HUDEP-2 (cell line): ENCODE data around the gene TMEM121.
"Not testable (repeated sequence)": the region's sequence is repeated elsewhere in the genome, so short reads cannot be mapped to it uniquely, and the experiment has no call there.

Experiments used
- DNase-seq, 76 experiments: peaks; one replicate each; lab custom pipeline; 2025; ENCODE audit not compliant: unreplicated experiment in 76 of 76; lab: John Stamatoyannopoulos, UW

The TMEM121 gene

GRCh38 chr14:105566248-105567163, 40.1 kb downstream of the TMEM121 start:
- not testable (repeated sequence) for DNase-seq

DNA sequence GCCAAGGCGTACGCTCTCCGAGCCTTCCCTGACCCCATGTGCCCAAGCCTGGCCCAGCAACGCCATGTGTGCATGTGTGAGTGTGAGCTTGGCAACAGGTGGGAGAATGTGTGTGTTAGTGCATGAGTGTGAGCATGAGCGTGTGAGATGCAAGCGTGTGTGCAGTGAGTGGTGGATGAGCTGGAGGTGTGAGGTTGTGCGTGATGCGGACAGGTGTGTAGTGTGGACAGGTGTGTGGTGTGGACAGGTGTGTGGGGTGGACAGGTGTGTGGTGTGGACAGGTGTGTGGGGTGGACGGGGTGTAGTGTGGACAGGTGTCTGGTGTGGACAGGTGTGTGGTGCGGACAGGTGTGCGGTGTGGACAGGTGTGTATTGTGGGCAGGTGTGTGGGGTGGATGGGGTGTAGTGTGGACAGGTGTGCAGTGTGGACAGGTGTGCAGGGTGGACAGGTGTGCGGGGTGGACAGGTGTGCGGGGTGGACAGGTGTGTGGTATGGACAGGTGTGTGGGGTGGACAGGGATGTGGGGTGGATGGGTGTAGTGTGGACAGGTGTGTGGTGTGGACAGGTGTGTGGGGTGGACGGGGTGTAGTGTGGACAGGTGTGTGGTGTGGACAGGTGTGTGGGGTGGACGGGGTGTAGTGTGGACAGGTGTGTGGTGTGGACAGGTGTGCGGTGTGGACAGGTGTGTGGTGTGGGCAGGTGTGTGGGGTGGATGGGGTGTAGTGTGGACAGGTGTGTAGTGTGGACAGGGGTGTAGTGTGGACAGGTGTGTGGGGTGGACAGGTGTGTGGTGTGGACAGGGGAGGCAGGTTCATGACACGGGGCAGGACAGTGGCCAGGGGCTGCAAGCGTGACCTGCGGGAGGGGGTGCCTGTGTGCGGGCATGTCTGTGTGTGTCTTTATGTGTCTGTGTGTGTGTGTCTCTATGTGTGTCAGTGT, 41.1 kb downstream of the TMEM121 start:
- not testable (repeated sequence) for DNase-seq

GRCh38 chr14:105568140-105568843, 41.9 kb downstream of the TMEM121 start:
- not testable (repeated sequence) for DNase-seq

GRCh38 chr14:105568859-105569766, 42.7 kb downstream of the TMEM121 start:
- no peak for DNase-seq

- no peak for DNase-seq
Measured at GRCh38 chr14:105570482-105570881, 44.1 kb downstream of the TMEM121 start.

- DNase-seq, result not testable (repeated sequence)
Measured at GRCh38 chr14:105571181-105571951, 45.0 kb downstream of the TMEM121 start.

- DNase-seq, result not testable (repeated sequence)
Measured at GRCh38 chr14:105572063-105572462, 45.7 kb downstream of the TMEM121 start.

DNA sequence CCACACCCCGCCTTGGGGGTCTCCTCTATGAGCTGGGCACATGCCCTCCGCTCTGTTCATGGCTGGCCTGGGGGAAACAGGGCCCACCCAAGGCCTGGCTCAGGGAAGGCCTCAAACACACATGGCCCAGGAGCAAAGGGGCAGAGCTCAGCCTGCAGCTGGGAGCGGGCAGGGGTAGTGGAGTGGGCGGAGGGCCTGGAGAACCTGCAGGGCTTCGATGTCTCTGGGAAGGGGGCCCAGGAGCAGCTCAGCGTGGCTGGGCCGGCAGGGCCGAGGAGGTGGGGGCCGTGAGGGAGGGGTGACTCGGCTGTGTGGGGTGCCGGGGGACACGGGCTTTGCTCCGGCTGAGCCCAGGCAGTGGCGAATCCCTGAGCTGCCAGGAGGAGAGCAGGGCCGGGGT, 47.5 kb downstream of the TMEM121 start:
- DNase-seq, result not testable (repeated sequence)

DNA sequence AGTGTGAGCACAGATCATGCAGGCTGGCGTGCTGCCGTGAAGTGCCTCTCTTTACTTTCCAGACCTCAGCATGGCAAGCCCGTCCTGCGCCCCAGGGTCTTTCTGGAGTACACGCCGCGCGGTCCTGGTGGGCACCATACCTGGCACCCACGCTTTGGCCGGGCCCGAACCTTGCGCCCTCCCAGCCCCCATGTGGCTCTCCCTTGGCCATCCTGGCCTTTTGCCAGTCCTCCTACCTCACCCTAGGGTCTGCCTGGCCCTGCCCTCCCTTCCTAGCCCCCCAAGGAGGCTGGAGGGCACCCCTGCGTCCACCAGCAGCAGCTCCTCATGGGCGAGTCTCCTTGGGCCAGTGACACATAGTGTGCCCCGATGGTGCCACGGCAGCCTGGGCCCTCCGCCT, 48.0 kb downstream of the TMEM121 start:
- not testable (repeated sequence) for DNase-seq

DNA sequence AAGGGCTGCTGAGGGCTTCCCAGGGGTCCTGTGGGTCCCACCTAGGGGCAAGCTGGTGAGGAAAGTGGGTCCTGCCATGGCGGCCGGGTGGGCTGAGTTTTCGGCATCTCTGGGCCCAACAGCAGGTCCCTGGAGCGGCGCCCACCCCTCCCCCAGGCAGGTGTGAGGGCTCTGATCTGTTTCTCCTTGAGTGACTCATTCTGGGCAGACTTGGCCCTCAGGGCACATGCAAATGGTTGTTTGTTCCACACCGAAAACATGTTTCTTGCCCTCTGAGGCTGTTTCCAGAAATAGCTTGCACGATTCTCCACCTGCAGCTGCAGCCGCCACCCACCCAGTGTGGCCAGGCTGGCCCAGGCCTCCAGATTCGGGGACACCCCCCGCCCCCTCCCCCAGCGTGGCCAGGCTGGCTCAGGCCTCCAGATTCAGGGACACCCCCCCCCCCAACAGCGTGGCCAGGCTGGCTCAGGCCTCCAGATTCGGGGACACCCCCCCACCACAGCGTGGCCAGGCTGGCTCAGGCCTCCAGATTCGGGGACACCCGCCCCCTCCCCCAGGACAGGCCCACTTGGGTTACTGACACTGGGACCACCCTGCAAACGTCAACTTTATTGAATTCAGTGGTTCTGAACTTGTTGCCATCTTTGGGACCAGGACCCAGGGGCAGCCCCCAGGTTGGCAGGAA, 48.8 kb downstream of the TMEM121 start:
- not testable (repeated sequence) for DNase-seq

- no peak for DNase-seq
Measured at GRCh38 chr14:105576525-105577088, 50.2 kb downstream of the TMEM121 start.

- DNase-seq, result no peak
Measured at GRCh38 chr14:105577314-105577861, 51.0 kb downstream of the TMEM121 start.

GRCh38 chr14:105578070-105578469, 51.7 kb downstream of the TMEM121 start:
- DNase-seq, result no peak

DNA sequence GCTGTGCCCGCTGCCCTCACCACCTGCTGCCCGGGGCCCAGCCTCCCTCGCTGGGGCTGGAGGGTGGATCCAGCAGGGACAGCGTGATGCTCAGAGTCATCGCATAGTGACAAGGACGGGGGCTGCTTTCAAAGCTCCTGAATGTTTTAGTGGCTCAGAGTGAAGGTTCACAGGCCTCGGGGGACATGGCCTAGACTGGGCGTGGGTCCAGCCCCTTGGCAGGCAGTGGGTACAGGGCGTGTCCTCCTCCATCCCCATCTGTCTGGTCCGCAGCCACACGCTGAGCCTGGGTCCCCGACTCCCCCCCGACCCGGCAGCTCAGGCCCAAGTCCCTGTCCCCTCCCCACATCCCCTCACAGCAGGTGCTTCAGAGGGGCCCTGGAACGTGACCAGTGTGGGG, 52.8 kb downstream of the TMEM121 start:
- not testable (repeated sequence) for DNase-seq
